Liver (tissue), 9 donors: ENCODE data around the gene CDC42BPB. TPM values are rescaled to one million over a fixed set of nuclear protein-coding genes. Genes with fewer than 3 reads are reported as not detected.

Experiments
- DNase-seq: peaks from one replicate; pipeline ENCODE4 v3.0.0-alpha.2; 2017; ENCODE audit warnings: low spot score
- H3K27ac ChIP-seq, 2 donors: one replicate each; pipeline ENCODE4 v1.7.0; 2013; ENCODE audit warnings: inconsistent platforms in 2 of 2, low read length in 2 of 2, control low read depth in 1 of 2, low read depth in 1 of 2, mild to moderate bottlenecking in 1 of 2
- H3K27me3 ChIP-seq, 4 donors: one replicate each; pipeline versions ENCODE4 v1.6.1 to v1.7.0; 2013; ENCODE audit warnings: low read length in 3 of 4, inconsistent platforms in 1 of 4, mild to moderate bottlenecking in 1 of 4, moderate library complexity in 1 of 4; ENCODE audit not compliant: control insufficient read depth in 4 of 4, insufficient read depth in 4 of 4
- H3K36me3 ChIP-seq, 4 donors: one replicate each; pipeline versions ENCODE4 v1.6.1 to v1.7.0; 2013; ENCODE audit warnings: low read length in 3 of 4, mild to moderate bottlenecking in 3 of 4, low read depth in 1 of 4, moderate library complexity in 1 of 4; ENCODE audit not compliant: control insufficient read depth in 4 of 4, insufficient read depth in 3 of 4
- H3K4me1 ChIP-seq, 4 donors: one replicate each; pipeline versions ENCODE4 v1.6.1 to v1.7.0; 2013; ENCODE audit warnings: low read length in 3 of 4, mild to moderate bottlenecking in 3 of 4, moderate library complexity in 1 of 4; ENCODE audit not compliant: control insufficient read depth in 4 of 4, insufficient read depth in 4 of 4
- H3K4me3 ChIP-seq, 3 donors: one replicate each; pipeline versions ENCODE4 v1.6.1 to v1.7.0; 2013; ENCODE audit warnings: low read length in 3 of 3, control low read depth in 1 of 3, low read depth in 1 of 3, mild to moderate bottlenecking in 1 of 3
- H3K9ac ChIP-seq, 2 donors: one replicate each; pipeline ENCODE4 v1.7.0; 2013; ENCODE audit warnings: low read length in 2 of 2, mild to moderate bottlenecking in 2 of 2, moderate library complexity in 2 of 2, control low read depth in 1 of 2, low read depth in 1 of 2
- H3K9me3 ChIP-seq, 4 donors: one replicate each; pipeline versions ENCODE4 v1.6.1 to v1.7.0; 2013; ENCODE audit warnings: low read length in 3 of 4; ENCODE audit not compliant: control insufficient read depth in 4 of 4
- ATF3 ChIP-seq: IDR thresholded peaks from 2 replicates; pipeline ENCODE4 v1.6.1; 2016; ENCODE audit warnings: antibody characterized with exemption
- FOXA1 ChIP-seq: IDR thresholded peaks from 2 replicates; pipeline ENCODE4 v1.6.1; 2016; ENCODE audit warnings: antibody characterized with exemption
- FOXA2 ChIP-seq: IDR thresholded peaks from 2 replicates; pipeline ENCODE4 v1.6.1; 2016; ENCODE audit warnings: antibody characterized with exemption
- HNF4A ChIP-seq, 2 donors: conservative IDR thresholded peaks; 2 replicates each; pipeline ENCODE4 v1.6.1; 2016; ENCODE audit warnings: antibody characterized with exemption in 2 of 2, mild to moderate bottlenecking in 2 of 2
- HNF4G ChIP-seq: IDR thresholded peaks from 2 replicates; pipeline ENCODE4 v1.6.1; 2016; ENCODE audit warnings: antibody characterized with exemption
- JUND ChIP-seq, 2 donors: IDR thresholded peaks; 2 replicates each; pipeline ENCODE4 v1.6.1; 2016; ENCODE audit warnings: antibody characterized with exemption in 2 of 2
- RAD21 ChIP-seq, 2 donors: IDR thresholded peaks; 2 replicates each; pipeline ENCODE4 v1.6.1; 2016; ENCODE audit warnings: antibody characterized with exemption in 2 of 2, mild to moderate bottlenecking in 2 of 2
- RXRA ChIP-seq, 2 donors: IDR thresholded peaks; 2 replicates each; pipeline ENCODE4 v1.6.1; 2017 to 2018; ENCODE audit warnings: antibody characterized with exemption in 2 of 2, mild to moderate bottlenecking in 1 of 2
- SP1 ChIP-seq: IDR thresholded peaks from 2 replicates; pipeline ENCODE4 v1.6.1; 2018; ENCODE audit warnings: antibody characterized with exemption, mild to moderate bottlenecking
- TAF1 ChIP-seq: conservative IDR thresholded peaks from 2 replicates; pipeline ENCODE4 v1.6.1; 2016; ENCODE audit warnings: antibody characterized with exemption, mild to moderate bottlenecking
- WGBS: extraction: QIAGEN DNeasy Blood & Tissue Kit; methylation state at CpG from one replicate; pipeline ENCODE4 v1.1.7; 2013; 5-methylcytosine and 5-hydroxymethylcytosine counted together
- polyA plus RNA-seq, 2 donors: library from polyadenylated mRNA; stranded (reverse) in 1 of 2; unstranded in 1 of 2; fragments of 200-250 nt in 1 of 2; fragments of >200 nt in 1 of 2; fragmentation: Nextera tagmentation in 1 of 2; extraction: Ambion mirVana in 1 of 2; gene quantifications; one replicate each; pipeline versions ENCODE4 v1.2.1 to v1.2.3, GENCODE V29; 2013 to 2015
- total RNA-seq, 2 donors: library from RNA; depleted of rRNA; stranded (reverse); fragments of >200 nt; gene quantifications; one replicate each; pipeline ENCODE4 v1.2.3, GENCODE V29; 2014
- TF ChIP-seq, protein P1 (sequence below): fragments of 150-350 bp; IDR thresholded peaks from 2 replicates; pipeline ENCODE4 v1.5.1; 2017; ENCODE audit warnings: improper control_type of control experiment, low read depth, low read length; ENCODE audit not compliant: missing input control
- TF ChIP-seq, protein P2 (sequence below): IDR thresholded peaks from 2 replicates; pipeline ENCODE4 v1.6.1; 2016; ENCODE audit warnings: antibody characterized with exemption, mild to moderate bottlenecking
- TF ChIP-seq, protein P3 (sequence below): IDR thresholded peaks from 2 replicates; pipeline ENCODE4 v1.6.1; 2016; ENCODE audit warnings: antibody characterized with exemption
- donor health status: healthy.
- donor health status: healthy.
- donor health status: healthy.
- donor health status: healthy.
- donor health status: healthy.

Gene CDC42BPB
- total and polyA plus RNA-seq, 4 donors, result 4.1 to 78.7 (median 29.7) TPM

DNA sequence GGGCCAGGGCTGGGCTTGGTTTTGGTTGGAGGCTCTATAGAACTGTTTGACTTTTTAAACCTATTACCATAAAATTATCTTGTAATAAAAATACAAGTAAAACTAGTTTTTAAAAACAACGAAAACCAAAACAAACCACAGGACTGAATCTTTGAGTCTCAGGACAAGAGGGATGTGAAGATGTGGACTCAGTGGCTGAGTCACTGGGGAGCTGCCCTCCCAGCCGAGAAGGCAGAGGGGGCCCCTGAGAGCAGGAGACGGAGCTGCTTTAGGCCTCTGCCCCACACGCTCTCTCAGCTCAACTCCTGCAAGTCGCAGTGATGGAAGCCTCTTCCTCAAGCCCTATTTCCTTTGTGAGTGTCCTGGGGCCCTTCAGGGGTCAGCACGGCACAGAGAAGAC is 59.0 kb downstream of the CDC42BPB start:
- H3K4me3 ChIP-seq, result no peak overlapping the region
- H3K4me1 ChIP-seq, result peaks cover 0 to 6% (median 0%) of the 10 kb centered on the region in 4 donors
- 89% methylated on average over 6 of the region's 6 CpGs for WGBS
- no peaks in the 10 kb centered on the region for H3K27me3 ChIP-seq
- TF ChIP-seq, protein P1, sequence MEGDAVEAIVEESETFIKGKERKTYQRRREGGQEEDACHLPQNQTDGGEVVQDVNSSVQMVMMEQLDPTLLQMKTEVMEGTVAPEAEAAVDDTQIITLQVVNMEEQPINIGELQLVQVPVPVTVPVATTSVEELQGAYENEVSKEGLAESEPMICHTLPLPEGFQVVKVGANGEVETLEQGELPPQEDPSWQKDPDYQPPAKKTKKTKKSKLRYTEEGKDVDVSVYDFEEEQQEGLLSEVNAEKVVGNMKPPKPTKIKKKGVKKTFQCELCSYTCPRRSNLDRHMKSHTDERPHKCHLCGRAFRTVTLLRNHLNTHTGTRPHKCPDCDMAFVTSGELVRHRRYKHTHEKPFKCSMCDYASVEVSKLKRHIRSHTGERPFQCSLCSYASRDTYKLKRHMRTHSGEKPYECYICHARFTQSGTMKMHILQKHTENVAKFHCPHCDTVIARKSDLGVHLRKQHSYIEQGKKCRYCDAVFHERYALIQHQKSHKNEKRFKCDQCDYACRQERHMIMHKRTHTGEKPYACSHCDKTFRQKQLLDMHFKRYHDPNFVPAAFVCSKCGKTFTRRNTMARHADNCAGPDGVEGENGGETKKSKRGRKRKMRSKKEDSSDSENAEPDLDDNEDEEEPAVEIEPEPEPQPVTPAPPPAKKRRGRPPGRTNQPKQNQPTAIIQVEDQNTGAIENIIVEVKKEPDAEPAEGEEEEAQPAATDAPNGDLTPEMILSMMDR, result no peak
- no peak for TF ChIP-seq ATF3
- TF ChIP-seq RXRA (IDR thresholded peaks at IDR 0.05), result no peak
- no peak for TF ChIP-seq HNF4G
- TF ChIP-seq TAF1, result no peak
- TF ChIP-seq FOXA2, result no peak
- no peak for TF ChIP-seq JUND (IDR thresholded peaks at IDR 0.05)
- no peak for TF ChIP-seq SP1
- TF ChIP-seq, protein P2, sequence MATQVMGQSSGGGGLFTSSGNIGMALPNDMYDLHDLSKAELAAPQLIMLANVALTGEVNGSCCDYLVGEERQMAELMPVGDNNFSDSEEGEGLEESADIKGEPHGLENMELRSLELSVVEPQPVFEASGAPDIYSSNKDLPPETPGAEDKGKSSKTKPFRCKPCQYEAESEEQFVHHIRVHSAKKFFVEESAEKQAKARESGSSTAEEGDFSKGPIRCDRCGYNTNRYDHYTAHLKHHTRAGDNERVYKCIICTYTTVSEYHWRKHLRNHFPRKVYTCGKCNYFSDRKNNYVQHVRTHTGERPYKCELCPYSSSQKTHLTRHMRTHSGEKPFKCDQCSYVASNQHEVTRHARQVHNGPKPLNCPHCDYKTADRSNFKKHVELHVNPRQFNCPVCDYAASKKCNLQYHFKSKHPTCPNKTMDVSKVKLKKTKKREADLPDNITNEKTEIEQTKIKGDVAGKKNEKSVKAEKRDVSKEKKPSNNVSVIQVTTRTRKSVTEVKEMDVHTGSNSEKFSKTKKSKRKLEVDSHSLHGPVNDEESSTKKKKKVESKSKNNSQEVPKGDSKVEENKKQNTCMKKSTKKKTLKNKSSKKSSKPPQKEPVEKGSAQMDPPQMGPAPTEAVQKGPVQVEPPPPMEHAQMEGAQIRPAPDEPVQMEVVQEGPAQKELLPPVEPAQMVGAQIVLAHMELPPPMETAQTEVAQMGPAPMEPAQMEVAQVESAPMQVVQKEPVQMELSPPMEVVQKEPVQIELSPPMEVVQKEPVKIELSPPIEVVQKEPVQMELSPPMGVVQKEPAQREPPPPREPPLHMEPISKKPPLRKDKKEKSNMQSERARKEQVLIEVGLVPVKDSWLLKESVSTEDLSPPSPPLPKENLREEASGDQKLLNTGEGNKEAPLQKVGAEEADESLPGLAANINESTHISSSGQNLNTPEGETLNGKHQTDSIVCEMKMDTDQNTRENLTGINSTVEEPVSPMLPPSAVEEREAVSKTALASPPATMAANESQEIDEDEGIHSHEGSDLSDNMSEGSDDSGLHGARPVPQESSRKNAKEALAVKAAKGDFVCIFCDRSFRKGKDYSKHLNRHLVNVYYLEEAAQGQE, result no peak
- no peak overlapping the region for H3K9ac ChIP-seq
- DNase-seq, result no peak
- no peak overlapping the region for H3K27ac ChIP-seq
- H3K36me3 ChIP-seq, result peaks cover 7 to 54% (median 31%) of the 10 kb centered on the region in 4 donors
- no peaks in the 10 kb centered on the region for H3K9me3 ChIP-seq

GRCh38 chr14:102996941-102997340 is 60.4 kb downstream of the CDC42BPB start:
- 94% methylated on average over 10 of the region's 10 CpGs for WGBS
- peaks cover 0 to 6% (median 0%) of the 10 kb centered on the region in 4 donors for H3K4me1 ChIP-seq
- TF ChIP-seq, protein P1, result no peak
- TF ChIP-seq FOXA2, result no peak
- no peak for TF ChIP-seq SP1
- TF ChIP-seq, protein P3, sequence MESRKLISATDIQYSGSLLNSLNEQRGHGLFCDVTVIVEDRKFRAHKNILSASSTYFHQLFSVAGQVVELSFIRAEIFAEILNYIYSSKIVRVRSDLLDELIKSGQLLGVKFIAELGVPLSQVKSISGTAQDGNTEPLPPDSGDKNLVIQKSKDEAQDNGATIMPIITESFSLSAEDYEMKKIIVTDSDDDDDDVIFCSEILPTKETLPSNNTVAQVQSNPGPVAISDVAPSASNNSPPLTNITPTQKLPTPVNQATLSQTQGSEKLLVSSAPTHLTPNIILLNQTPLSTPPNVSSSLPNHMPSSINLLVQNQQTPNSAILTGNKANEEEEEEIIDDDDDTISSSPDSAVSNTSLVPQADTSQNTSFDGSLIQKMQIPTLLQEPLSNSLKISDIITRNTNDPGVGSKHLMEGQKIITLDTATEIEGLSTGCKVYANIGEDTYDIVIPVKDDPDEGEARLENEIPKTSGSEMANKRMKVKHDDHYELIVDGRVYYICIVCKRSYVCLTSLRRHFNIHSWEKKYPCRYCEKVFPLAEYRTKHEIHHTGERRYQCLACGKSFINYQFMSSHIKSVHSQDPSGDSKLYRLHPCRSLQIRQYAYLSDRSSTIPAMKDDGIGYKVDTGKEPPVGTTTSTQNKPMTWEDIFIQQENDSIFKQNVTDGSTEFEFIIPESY, result no peak
- TF ChIP-seq FOXA1, result no peak
- no peak for TF ChIP-seq RAD21 (IDR thresholded peaks at IDR 0.05)
- TF ChIP-seq HNF4G, result no peak
- no peak for TF ChIP-seq ATF3
- TF ChIP-seq HNF4A (conservative IDR thresholded peaks at IDR 0.05), result no peak
- no peak for TF ChIP-seq JUND (IDR thresholded peaks at IDR 0.05)
- no peaks in the 10 kb centered on the region for H3K9me3 ChIP-seq
- no peak for DNase-seq
- no peak overlapping the region for H3K4me3 ChIP-seq
- H3K9ac ChIP-seq, result no peak overlapping the region
- peaks cover 5 to 60% (median 30%) of the 10 kb centered on the region in 4 donors for H3K36me3 ChIP-seq
- no peak overlapping the region for H3K27ac ChIP-seq
- H3K27me3 ChIP-seq, result no peaks in the 10 kb centered on the region
